ENCODE measurements around the gene PLA2G4E. TPM values are rescaled to one million over a fixed set of nuclear protein-coding genes. Genes with fewer than 3 reads are reported as not detected.

Gene PLA2G4E
- total RNA-seq, 1 donor from 2014 or later, result not detected

DNA sequence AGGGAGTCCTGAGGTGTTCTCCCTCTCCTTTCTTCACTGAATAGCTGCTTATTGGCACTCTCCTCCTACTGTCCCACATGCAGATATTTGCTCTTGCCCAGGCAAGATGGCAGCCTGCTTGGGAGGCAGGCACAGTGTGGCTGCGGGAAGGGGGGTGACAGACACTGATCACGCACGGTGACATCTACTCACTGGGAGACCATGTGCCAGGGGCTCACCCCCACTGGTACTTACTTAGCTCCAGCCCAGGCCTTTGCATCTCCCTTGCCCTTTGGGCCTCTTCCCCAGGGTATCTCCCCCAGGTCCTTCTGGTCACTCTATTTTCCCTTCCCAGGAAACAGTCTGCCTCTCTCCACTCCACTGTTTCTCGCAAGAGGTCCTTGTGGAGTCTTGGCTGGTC lies 6.4 kb downstream of the PLA2G4E start:
- Mint-ChIP-seq H3K9me3 (no peaks in the 10 kb centered on the region), H3K27ac (ENCODE audit: unreplicated experiment) (no peak overlapping the region), H3K27me3 (ENCODE audit: low read depth) (no peaks in the 10 kb centered on the region), H3K4me1 (no peaks in the 10 kb centered on the region), H3K4me3 (no peak overlapping the region), H3K36me3 (ENCODE audit: low read depth) (no peaks in the 10 kb centered on the region)
- no peak for DNase-seq (ENCODE audit: low read depth, low spot score)
- TF ChIP-seq CTCF (conservative IDR thresholded peaks at IDR 0.05), result no peak

GRCh38 chr15:42012928-42013482 lies 7.8 kb downstream of the PLA2G4E start:
- no peaks in the 10 kb centered on the region for H3K4me1 Mint-ChIP-seq
- H3K36me3 Mint-ChIP-seq (ENCODE audit: low read depth), result no peaks in the 10 kb centered on the region
- no peak overlapping the region for H3K4me3 Mint-ChIP-seq
- no peaks in the 10 kb centered on the region for H3K27me3 Mint-ChIP-seq (ENCODE audit: low read depth)
- no peak overlapping the region for H3K27ac Mint-ChIP-seq (ENCODE audit: unreplicated experiment)
- no peaks in the 10 kb centered on the region for H3K9me3 Mint-ChIP-seq
- no peak for TF ChIP-seq CTCF (conservative IDR thresholded peaks at IDR 0.05)
- no peak for DNase-seq (ENCODE audit: low read depth, low spot score)

- TF ChIP-seq CTCF (conservative IDR thresholded peaks at IDR 0.05), result no peak
Observed at GRCh38 chr15:42012241-42012640, 8.6 kb downstream of the PLA2G4E start.

GRCh38 chr15:42011074-42011473 lies 9.8 kb downstream of the PLA2G4E start:
- Mint-ChIP-seq H3K27ac (ENCODE audit: unreplicated experiment) (no peak overlapping the region), H3K27me3 (ENCODE audit: low read depth) (peaks cover 3% of the 10 kb centered on the region), H3K36me3 (ENCODE audit: low read depth) (no peaks in the 10 kb centered on the region), H3K9me3 (peaks cover 3% of the 10 kb centered on the region), H3K4me3 (no peak overlapping the region), H3K4me1 (no peaks in the 10 kb centered on the region)
- DNase-seq (ENCODE audit: low read depth, low spot score), result no peak
- TF ChIP-seq CTCF (conservative IDR thresholded peaks at IDR 0.05), result no peak

More at GRCh38 chr15:42012241-42012640, 8.6 kb downstream of the PLA2G4E start:
- no peaks in the 10 kb centered on the region for H3K36me3 Mint-ChIP-seq (ENCODE audit: low read depth)
- no peak for DNase-seq (ENCODE audit: low read depth, low spot score)
- H3K9me3 Mint-ChIP-seq, result peaks cover 2% of the 10 kb centered on the region
- H3K4me1 Mint-ChIP-seq, result no peaks in the 10 kb centered on the region
- no peak overlapping the region for H3K27ac Mint-ChIP-seq (ENCODE audit: unreplicated experiment)
- H3K4me3 Mint-ChIP-seq, result no peak overlapping the region
- peaks cover 3% of the 10 kb centered on the region for H3K27me3 Mint-ChIP-seq (ENCODE audit: low read depth)

GRCh38 chr15:42010434-42010833 lies 10.4 kb downstream of the PLA2G4E start:
- Mint-ChIP-seq H3K4me3 (no peak overlapping the region), H3K27me3 (ENCODE audit: low read depth) (peaks cover 3% of the 10 kb centered on the region), H3K36me3 (ENCODE audit: low read depth) (no peaks in the 10 kb centered on the region), H3K27ac (ENCODE audit: unreplicated experiment) (no peak overlapping the region), H3K4me1 (no peaks in the 10 kb centered on the region), H3K9me3 (peaks cover 3% of the 10 kb centered on the region)
- TF ChIP-seq CTCF (conservative IDR thresholded peaks at IDR 0.05), result no peak
- no peak for DNase-seq (ENCODE audit: low read depth, low spot score)
